ENCODE results near the gene ASPRV1.

GRCh38 chr2:69923116-69923515 is 38.3 kb downstream of the ASPRV1 start:
- no peak for TF ChIP-seq YY1 (IDR thresholded peaks at IDR 0.05)
- no peak for TF ChIP-seq REST (IDR thresholded peaks at IDR 0.05)
- TF ChIP-seq CTCF (IDR thresholded peaks at IDR 0.05; ENCODE audit: low read depth, low read length, missing input control): no peak
- no peak for TF ChIP-seq ATF3 (IDR thresholded peaks at IDR 0.05)

All from liver (tissue), 3 donors.